Mucosa of rectum (tissue), 2 donors: ENCODE data around the gene ADIRF.
"Not testable (repeated sequence)": the region's sequence is repeated elsewhere in the genome, so short reads cannot be mapped to it uniquely, and the experiment has no call there.

ENCODE experiments used
- H3K27ac ChIP-seq, 2 donors: one replicate each; pipeline ENCODE4 v1.7.0; 2013; ENCODE audit warnings: inconsistent platforms in 2 of 2, low read depth in 2 of 2, low read length in 2 of 2
- H3K27me3 ChIP-seq, 2 donors: one replicate each; pipeline ENCODE4 v1.7.0; 2013; ENCODE audit warnings: low read length in 2 of 2; ENCODE audit not compliant: control insufficient read depth in 2 of 2, insufficient read depth in 2 of 2
- H3K36me3 ChIP-seq, 2 donors: one replicate each; pipeline ENCODE4 v1.7.0; 2013; ENCODE audit warnings: low read length in 2 of 2; ENCODE audit not compliant: control insufficient read depth in 2 of 2, insufficient read depth in 2 of 2
- H3K4me1 ChIP-seq, 2 donors: one replicate each; pipeline ENCODE4 v1.7.0; 2013; ENCODE audit warnings: low read length in 2 of 2, mild to moderate bottlenecking in 1 of 2; ENCODE audit not compliant: control insufficient read depth in 2 of 2, insufficient read depth in 2 of 2
- H3K4me3 ChIP-seq, 2 donors: one replicate each; pipeline ENCODE4 v1.7.0; 2013; ENCODE audit warnings: low read length in 2 of 2
- H3K9ac ChIP-seq, 2 donors: one replicate each; pipeline ENCODE4 v1.7.0; 2013; ENCODE audit warnings: low read length in 2 of 2, low read depth in 1 of 2, mild to moderate bottlenecking in 1 of 2
- H3K9me3 ChIP-seq, 2 donors: one replicate each; pipeline ENCODE4 v1.7.0; 2013; ENCODE audit warnings: low read length in 2 of 2; ENCODE audit not compliant: control insufficient read depth in 2 of 2
- donor health status: healthy.
- donor health status: Normal muscosa, but diverticular disease.

Gene ADIRF

GRCh38 chr10:86968271-86968993, at the start of gene ADIRF:
Gene ADIRF (plus strand): TSS chr10:86968482. CDS start chr10:86968545, 63 bp downstream.
- Histone ChIP-seq H3K9me3 (no peaks in the 10 kb centered on the region), H3K4me1 (peaks cover 42 to 52% of the 10 kb centered on the region in 2 donors), H3K27ac (peak within 1 kb of the TSS; percentile 62 to 89), H3K9ac (peak within 1 kb of the TSS; percentile 76 to 92), H3K27me3 (no peaks in the 10 kb centered on the region), H3K36me3 (no peaks in the 10 kb centered on the region), H3K4me3 (peak within 1 kb of the TSS; percentile 74 to 76)

- Histone ChIP-seq H3K36me3 (peaks cover 20 to 22% of the 10 kb centered on the region in 2 donors), H3K4me1 (peaks cover 0 to 5% of the 10 kb centered on the region in 2 donors), H3K27me3 (no peaks in the 10 kb centered on the region), H3K4me3 (no peak overlapping the region), H3K9me3 (no peaks in the 10 kb centered on the region), H3K27ac (peak overlapping the region in 1 of 2 donors; percentile 7), H3K9ac (no peak overlapping the region)
Measured at GRCh38 chr10:86922553-86922961, 45.7 kb upstream of the ADIRF start.

GRCh38 chr10:86929468-86930380, 38.6 kb upstream of the ADIRF start:
- Histone ChIP-seq H3K27me3 (no peaks in the 10 kb centered on the region), H3K4me3 (no peak overlapping the region), H3K9me3 (no peaks in the 10 kb centered on the region), H3K9ac (no peak overlapping the region), H3K36me3 (peaks cover 4 to 9% of the 10 kb centered on the region in 2 donors), H3K27ac (no peak overlapping the region), H3K4me1 (no peaks in the 10 kb centered on the region)

GRCh38 chr10:86931872-86932271, 36.4 kb upstream of the ADIRF start:
- no peaks in the 10 kb centered on the region for H3K9me3 ChIP-seq
- peaks cover 5 to 9% of the 10 kb centered on the region in 2 donors for H3K36me3 ChIP-seq
- H3K4me1 ChIP-seq: no peaks in the 10 kb centered on the region
- no peak overlapping the region for H3K4me3 ChIP-seq
- no peak overlapping the region for H3K9ac ChIP-seq
- H3K27me3 ChIP-seq: no peaks in the 10 kb centered on the region
- H3K27ac ChIP-seq: no peak overlapping the region

GRCh38 chr10:86932674-86933073, 35.6 kb upstream of the ADIRF start:
- H3K27me3 ChIP-seq: no peaks in the 10 kb centered on the region
- no peak overlapping the region for H3K9ac ChIP-seq
- H3K27ac ChIP-seq: no peak overlapping the region
- no peak overlapping the region for H3K4me3 ChIP-seq
- H3K9me3 ChIP-seq: no peaks in the 10 kb centered on the region
- H3K36me3 ChIP-seq: peaks cover 5 to 9% of the 10 kb centered on the region in 2 donors
- no peaks in the 10 kb centered on the region for H3K4me1 ChIP-seq

- not testable (repeated sequence) for H3K27ac ChIP-seq, H3K4me1 ChIP-seq, H3K4me3 ChIP-seq, H3K9me3 ChIP-seq, H3K9ac ChIP-seq, H3K36me3 ChIP-seq, H3K27me3 ChIP-seq
Measured at GRCh38 chr10:86934162-86934711, 34.0 kb upstream of the ADIRF start.

GRCh38 chr10:86936661-86937501, 31.4 kb upstream of the ADIRF start:
- Histone ChIP-seq H3K9ac (no peak overlapping the region), H3K27me3 (no peaks in the 10 kb centered on the region), H3K9me3 (no peaks in the 10 kb centered on the region), H3K36me3 (peaks cover 0 to 2% of the 10 kb centered on the region in 2 donors), H3K27ac (no peak overlapping the region), H3K4me1 (no peaks in the 10 kb centered on the region), H3K4me3 (no peak overlapping the region)

- H3K27me3 ChIP-seq: no peaks in the 10 kb centered on the region
- no peak overlapping the region for H3K27ac ChIP-seq
- H3K36me3 ChIP-seq: peaks cover 0 to 2% of the 10 kb centered on the region in 2 donors
- no peaks in the 10 kb centered on the region for H3K4me1 ChIP-seq
- H3K4me3 ChIP-seq: no peak overlapping the region
- H3K9me3 ChIP-seq: no peaks in the 10 kb centered on the region
- no peak overlapping the region for H3K9ac ChIP-seq
Measured at GRCh38 chr10:86937502-86938154, 30.7 kb upstream of the ADIRF start.

- Histone ChIP-seq H3K27ac (no peak overlapping the region), H3K4me3 (no peak overlapping the region), H3K36me3 (peaks cover 0 to 2% of the 10 kb centered on the region in 2 donors)
Measured at GRCh38 chr10:86938260-86938659, 30.0 kb upstream of the ADIRF start.

More at GRCh38 chr10:86938260-86938659, 30.0 kb upstream of the ADIRF start:
- H3K9ac ChIP-seq: no peak overlapping the region
- no peaks in the 10 kb centered on the region for H3K9me3 ChIP-seq
- H3K4me1 ChIP-seq: no peaks in the 10 kb centered on the region
- no peaks in the 10 kb centered on the region for H3K27me3 ChIP-seq
